Subcutaneous adipose tissue (tissue), 4 donors: Measurements from ENCODE around the gene TM4SF4. TPM values are rescaled to one million over a fixed set of nuclear protein-coding genes. Genes with fewer than 3 reads are reported as not detected.

Source experiments
- total RNA-seq, 4 donors: library from RNA; depleted of rRNA; stranded (reverse); fragments of >200 nt; gene quantifications; one replicate each; pipeline ENCODE4 v1.1.0, GENCODE V29; 2016
- TF ChIP-seq, protein P1 (sequence below): fragments of 450-650 bp; IDR thresholded peaks from one replicate; pipeline ENCODE4 v1.5.1; 2016; ENCODE audit warnings: low read depth, mild to moderate bottlenecking, control low read depth, antibody characterized with exemption, moderate library complexity

TM4SF4 gene
- total RNA-seq, 4 donors from 2014 or later: not detected

DNA sequence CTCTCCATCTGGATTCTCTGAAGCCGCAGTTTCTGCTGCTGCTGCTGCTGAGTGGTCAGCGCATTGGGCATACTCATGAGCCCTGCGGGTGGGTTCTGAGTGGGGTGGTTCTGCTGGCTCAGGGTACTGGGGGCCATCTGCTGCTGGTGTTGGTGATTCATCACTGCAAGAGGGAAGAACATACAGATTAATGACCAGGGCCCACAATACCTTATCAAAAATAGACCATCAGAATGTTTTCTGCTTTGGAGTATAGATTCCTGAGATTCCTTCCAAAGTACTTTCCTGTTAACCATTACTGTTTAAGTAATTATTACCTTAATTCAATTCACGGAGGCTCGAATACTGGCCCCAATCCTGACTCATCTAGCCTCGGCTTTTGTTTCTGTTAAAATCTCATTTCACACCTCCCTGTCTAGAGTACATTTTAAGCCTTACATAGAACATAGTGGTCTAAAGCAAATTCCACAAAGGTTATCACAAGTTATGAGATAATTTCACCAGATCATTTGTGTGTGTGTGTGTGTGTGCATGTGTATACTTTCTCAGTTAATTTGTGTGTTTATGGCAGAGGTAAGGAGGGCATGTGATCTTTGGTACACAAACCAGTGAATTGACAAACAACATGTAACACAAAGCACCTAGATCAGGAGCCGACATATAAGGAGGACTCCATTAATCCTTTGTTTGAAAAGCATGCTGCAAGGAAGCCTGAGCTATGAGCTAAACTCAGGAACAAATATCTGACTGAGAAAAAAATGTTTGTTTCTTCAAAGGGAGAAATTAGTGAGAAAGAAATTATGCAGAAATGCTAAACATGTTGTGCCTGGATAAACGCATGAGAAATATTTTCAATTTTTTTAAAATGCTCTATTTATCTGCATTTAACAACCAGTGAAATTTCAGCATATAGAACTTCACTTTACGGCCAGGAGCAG lies 68.1 kb downstream of the TM4SF4 start:
- TF ChIP-seq, protein P1, sequence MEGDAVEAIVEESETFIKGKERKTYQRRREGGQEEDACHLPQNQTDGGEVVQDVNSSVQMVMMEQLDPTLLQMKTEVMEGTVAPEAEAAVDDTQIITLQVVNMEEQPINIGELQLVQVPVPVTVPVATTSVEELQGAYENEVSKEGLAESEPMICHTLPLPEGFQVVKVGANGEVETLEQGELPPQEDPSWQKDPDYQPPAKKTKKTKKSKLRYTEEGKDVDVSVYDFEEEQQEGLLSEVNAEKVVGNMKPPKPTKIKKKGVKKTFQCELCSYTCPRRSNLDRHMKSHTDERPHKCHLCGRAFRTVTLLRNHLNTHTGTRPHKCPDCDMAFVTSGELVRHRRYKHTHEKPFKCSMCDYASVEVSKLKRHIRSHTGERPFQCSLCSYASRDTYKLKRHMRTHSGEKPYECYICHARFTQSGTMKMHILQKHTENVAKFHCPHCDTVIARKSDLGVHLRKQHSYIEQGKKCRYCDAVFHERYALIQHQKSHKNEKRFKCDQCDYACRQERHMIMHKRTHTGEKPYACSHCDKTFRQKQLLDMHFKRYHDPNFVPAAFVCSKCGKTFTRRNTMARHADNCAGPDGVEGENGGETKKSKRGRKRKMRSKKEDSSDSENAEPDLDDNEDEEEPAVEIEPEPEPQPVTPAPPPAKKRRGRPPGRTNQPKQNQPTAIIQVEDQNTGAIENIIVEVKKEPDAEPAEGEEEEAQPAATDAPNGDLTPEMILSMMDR: no peak

DNA sequence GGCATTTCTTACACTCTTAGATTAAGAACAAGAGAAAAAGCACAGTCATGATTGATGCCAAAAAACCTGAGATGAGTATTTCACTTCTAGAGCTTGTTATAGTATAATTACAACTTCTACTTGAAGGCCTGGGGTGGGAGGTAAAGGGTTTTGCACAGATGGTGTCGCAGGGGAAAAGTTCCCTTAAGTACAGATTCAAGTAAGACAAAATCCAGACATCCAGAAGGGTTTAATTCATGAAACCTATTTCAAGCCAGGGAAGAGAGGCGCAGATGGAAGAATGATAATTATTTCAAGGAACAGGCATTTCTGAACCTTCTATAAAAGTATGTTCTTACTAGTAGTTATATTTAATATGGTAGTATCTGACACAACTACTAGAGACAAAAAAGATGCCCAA lies 70.6 kb downstream of the TM4SF4 start:
- TF ChIP-seq, protein P1: no peak

DNA sequence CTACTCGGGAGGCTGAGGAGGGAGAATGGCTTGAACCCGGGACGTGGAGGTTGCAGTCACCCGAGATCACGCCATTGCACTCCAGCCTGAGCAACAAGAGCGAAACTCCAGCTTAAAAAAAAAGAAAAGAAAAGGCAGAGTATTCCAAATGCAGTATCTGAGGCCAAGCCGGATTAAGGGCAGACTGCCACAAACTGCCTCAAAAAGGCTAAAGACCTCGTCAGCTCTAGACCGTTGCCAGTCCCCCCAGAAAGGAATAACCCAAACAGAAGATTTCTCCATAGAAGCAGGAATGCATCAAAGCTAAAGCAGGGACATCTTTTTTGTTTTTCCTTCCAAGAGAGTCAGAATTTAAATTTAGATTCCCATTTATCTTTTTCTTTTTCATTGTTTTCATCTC lies 72.9 kb downstream of the TM4SF4 start:
- TF ChIP-seq, protein P1: no peak

DNA sequence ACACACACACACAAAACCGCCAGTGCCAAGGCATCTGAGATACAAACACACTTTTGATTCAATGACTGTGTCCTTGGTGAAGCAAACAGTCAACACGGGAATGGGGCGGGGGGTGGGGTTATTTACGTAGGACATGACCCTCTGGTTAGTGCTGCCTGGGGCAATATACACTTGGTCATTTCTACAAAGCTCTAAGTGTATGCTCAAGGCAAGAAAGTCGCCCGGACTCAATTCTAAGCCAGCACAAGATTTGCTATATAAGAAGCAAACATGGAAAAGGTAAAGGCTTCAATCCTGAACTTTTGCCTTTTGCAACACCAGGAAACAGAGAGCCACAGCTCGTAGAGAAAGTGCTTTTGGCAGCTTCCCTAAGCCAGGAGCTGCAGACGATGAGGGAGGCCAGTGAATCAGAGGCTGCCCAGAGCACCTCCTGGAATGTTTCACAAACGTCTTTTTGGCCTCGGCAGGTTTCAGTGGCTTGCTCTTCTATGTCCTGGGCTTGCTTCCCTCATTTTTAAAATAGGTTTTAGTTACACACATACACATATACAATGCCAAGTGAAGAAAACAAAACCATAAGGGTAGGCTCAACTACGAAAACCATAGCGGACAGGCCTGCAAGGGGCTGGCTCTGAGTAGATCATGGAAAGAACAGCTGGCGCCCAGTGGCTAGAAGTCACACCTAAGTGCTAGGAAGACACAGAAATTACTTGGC lies 73.6 kb downstream of the TM4SF4 start:
- TF ChIP-seq, protein P1: no peak

DNA sequence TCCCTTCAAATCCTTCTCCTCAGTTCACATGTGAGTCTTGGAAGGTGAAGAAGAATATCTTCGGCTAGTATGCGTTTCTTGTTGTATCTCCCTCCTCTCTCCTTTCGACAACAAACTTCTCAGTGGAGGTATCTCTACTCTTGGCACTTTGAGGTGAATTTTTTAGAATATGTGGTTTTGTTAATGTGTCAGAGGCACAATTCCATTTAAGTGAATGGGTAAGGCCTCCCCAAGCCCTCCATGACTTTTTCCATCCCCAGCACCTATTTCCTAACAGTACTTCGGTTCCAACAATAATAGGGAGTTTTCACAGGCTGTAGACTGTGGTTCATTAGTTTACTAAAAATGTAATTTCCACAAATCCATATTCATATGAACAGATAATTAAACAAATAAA lies 74.2 kb downstream of the TM4SF4 start:
- TF ChIP-seq, protein P1: no peak

DNA sequence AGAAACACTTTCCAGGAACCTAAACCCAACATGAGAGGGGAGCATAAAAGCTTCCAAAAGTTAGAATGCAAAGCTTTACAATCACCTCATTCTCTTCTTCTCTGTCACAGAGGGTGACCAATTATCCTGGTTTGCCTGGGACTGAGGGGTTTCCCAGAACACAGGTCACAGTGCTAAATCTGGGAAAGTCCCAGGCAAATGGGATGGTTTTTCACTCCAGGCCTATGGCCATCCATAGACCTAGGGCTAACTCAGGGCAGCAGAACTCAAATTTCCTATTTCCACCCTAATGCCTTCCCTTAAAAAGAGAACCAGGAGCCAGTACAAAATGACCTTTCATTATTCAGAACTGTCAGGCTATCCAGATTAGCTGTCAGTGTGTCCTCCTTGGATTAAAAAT lies 77.0 kb downstream of the TM4SF4 start:
- TF ChIP-seq, protein P1: no peak

DNA sequence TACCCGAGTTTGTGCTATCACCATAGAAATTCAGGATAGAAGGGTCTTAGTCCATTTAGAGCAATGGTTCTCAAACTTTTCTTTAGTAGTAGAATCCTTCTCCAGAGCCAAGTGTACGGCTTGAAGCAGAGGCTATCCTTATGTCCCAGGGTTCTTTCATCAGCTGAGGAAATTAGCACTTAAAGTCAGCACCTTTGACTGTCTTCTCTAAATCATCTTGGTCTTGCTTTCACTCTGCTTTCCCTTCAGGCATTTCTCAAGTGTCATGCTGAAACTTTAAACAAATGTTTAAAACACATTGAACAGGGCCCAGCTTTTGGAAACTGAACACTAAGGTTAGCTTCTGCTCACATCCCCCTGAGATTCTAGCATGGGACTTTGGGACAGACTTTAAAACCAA lies 78.2 kb downstream of the TM4SF4 start:
- TF ChIP-seq, protein P1: no peak
